Common myeloid progenitor, CD34-positive (primary cell): ENCODE results near the gene BTBD17.

Experiments
- CTCF ChIA-PET: fragments of 350-600 bp; sonication (Branson Sonifier 250); formaldehyde crosslinking; loops from one replicate; lab custom pipeline; 2021; ENCODE audit warnings: antibody characterized with exemption; lab: Charles Lee
- POLR2A ChIA-PET: fragments of 350-600 bp; sonication (Branson Sonifier 250); formaldehyde crosslinking; loops from one replicate; lab custom pipeline; 2021; ENCODE audit warnings: antibody characterized with exemption; lab: Charles Lee
- DNase-seq, 3 donors: peaks; one replicate each; pipeline versions ENCODE4 v3.0.0 to v3.0.0-alpha.2; 2013
- H3K27ac ChIP-seq, 2 experiments: 1 replicate in 1 of 2; 2 replicates in 1 of 2; pipeline ENCODE4 v1.7.0; 2013; ENCODE audit warnings: inconsistent platforms in 2 of 2, low read length in 2 of 2, mild to moderate bottlenecking in 2 of 2, low read depth in 1 of 2, moderate library complexity in 1 of 2; ENCODE audit not compliant: severe bottlenecking in 2 of 2, insufficient read depth in 1 of 2, poor library complexity in 1 of 2
- H3K27me3 ChIP-seq, 5 experiments: replicated peaks in 2 of 5; 1 replicate in 3 of 5; 2 replicates in 2 of 5; pipeline versions ENCODE4 v1.6.1 to v1.7.0; 2013; ENCODE audit warnings: low read length in 4 of 5, mild to moderate bottlenecking in 2 of 5, moderate library complexity in 2 of 5, inconsistent platforms in 1 of 5; ENCODE audit not compliant: insufficient read depth in 5 of 5, control insufficient read depth in 4 of 5
- H3K36me3 ChIP-seq, 4 experiments: 1 replicate in 2 of 4; 2 replicates in 2 of 4; pipeline versions ENCODE4 v1.6.1 to v1.7.0; 2013; ENCODE audit warnings: low read length in 3 of 4, control low read depth in 1 of 4, mild to moderate bottlenecking in 1 of 4; ENCODE audit not compliant: control insufficient read depth in 4 of 4, insufficient read depth in 4 of 4
- H3K4me1 ChIP-seq, 4 experiments: 1 replicate in 3 of 4; 2 replicates in 1 of 4; pipeline versions ENCODE4 v1.6.1 to v1.7.1; 2013; ENCODE audit warnings: low read length in 3 of 4, mild to moderate bottlenecking in 3 of 4, control low read depth in 1 of 4, inconsistent platforms in 1 of 4, moderate library complexity in 1 of 4; ENCODE audit not compliant: control insufficient read depth in 4 of 4, insufficient read depth in 4 of 4; ENCODE audit errors: control extremely low read depth in 1 of 4
- H3K4me3 ChIP-seq, 7 experiments: 1 replicate in 4 of 7; 2 replicates in 3 of 7; pipeline versions ENCODE4 v1.5.1 to v1.7.0; 2013; ENCODE audit warnings: mild to moderate bottlenecking in 7 of 7, low read length in 6 of 7, moderate library complexity in 6 of 7, inconsistent platforms in 2 of 7, low read depth in 2 of 7, control low read depth in 1 of 7; ENCODE audit not compliant: insufficient read depth in 4 of 7, control insufficient read depth in 1 of 7; ENCODE audit errors: extremely low read depth in 1 of 7
- H3K9me3 ChIP-seq, 5 experiments: 1 replicate in 4 of 5; 2 replicates in 1 of 5; pipeline versions ENCODE4 v1.6.1 to v1.7.1; 2013; ENCODE audit warnings: low read length in 4 of 5, mild to moderate bottlenecking in 2 of 5, inconsistent platforms in 1 of 5, low read depth in 1 of 5, moderate library complexity in 1 of 5; ENCODE audit not compliant: control insufficient read depth in 4 of 5, insufficient read depth in 2 of 5; ENCODE audit errors: control extremely low read depth in 1 of 5
- WGBS: methylation state at CpG from one replicate; pipeline ENCODE4 v1.1.5; 2013; ENCODE audit not compliant: insufficient coverage; 5-methylcytosine and 5-hydroxymethylcytosine counted together

The BTBD17 gene

DNA sequence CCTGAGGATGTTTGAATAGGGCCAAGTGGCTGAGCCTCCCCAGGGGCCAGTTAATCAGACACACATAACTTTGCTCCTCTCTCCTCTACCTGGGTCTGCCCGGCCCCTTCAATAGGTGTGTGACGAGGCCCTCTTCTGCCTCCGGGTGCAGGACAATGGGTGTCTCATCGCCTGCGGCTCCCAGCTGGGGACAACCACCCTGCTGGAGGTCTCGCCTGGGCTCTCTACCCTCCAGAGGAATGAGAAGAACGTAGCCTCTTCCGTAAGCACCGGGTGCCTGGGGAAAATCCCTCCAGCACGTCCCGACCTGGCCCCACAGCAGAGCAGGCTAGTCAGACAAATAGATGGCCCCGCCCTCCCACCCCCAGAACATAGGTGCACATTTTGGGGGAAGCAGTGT lies 51.8 kb downstream of the BTBD17 start:
- peaks cover 0 to 32% (median 19%) of the 10 kb centered on the region in 4 experiments for H3K4me1 ChIP-seq
- DNase-seq, result no peak
- CTCF ChIA-PET, result interaction anchor here (0.7 to 9.3 kb wide), 2 partner anchors 45 to 197 kb away, joined by 4 to 185 read pairs; partner anchors contain the start of gene BTBD17

DNA sequence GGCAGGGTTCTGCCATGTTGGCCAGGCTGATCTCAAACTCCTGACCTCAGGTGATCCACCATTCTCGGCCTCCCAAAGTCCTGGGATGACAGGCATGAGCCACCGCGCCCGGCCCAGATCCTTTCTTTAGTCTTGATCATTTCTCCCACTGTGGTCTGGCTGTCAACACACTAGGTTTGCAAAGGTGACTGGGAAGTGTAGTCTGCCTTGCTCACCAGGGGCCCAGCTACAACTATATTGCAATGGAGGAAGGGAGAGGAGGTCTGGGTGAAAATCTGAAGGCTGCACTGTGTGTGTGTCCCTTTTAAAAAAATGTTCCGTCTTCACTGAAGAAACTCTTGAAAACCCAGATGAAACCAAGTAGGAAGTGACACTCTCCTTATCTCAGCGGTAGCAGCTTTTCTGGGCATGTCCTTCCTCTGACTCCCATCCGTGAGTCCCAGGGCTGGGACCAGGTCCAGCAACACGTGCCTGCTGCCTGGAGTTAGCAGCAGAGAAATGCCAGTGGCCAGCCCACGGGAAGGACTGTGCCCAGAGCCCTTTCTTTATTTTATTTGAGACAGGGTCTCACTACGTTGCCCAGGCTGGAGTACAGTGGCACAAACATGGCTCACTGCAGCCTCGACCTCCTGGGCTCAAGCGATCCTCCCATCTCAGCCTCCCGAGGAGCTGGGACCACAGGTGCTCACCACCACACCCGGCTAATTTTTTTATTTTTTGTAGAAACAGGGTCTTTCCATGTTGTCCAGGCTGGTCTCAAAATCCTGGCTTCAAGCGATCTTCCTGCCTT lies 53.5 kb downstream of the BTBD17 start:
- POLR2A ChIA-PET, result no interaction called here

More for the DNA sequence above, 51.8 kb downstream of the BTBD17 start:
- Histone ChIP-seq H3K36me3 (no peaks in the 10 kb centered on the region), H3K4me3 (no peak overlapping the region), H3K9me3 (peaks cover 0 to 10% (median 5%) of the 10 kb centered on the region in 5 experiments), H3K27ac (no peak overlapping the region), H3K27me3 (no peaks in the 10 kb centered on the region)
- WGBS, result 90% methylated on average over 11 of the region's 12 CpGs
- POLR2A ChIA-PET, result no interaction called here

More for the DNA sequence above, 53.5 kb downstream of the BTBD17 start:
- DNase-seq, result peak; percentile 86 to 95 (median 90)
- Histone ChIP-seq H3K4me3 (peak overlapping the region in 1 of 7 experiments; percentile 5), H3K27ac (peak overlapping the region in 1 of 2 experiments; percentile 19), H3K9me3 (peaks cover 0 to 10% (median 8%) of the 10 kb centered on the region in 5 experiments), H3K36me3 (no peaks in the 10 kb centered on the region), H3K27me3 (no peaks in the 10 kb centered on the region), H3K4me1 (peaks cover 0 to 32% (median 19%) of the 10 kb centered on the region in 4 experiments)
- CTCF ChIA-PET, result interaction anchor here (1.1 to 9.3 kb wide), 5 partner anchors 8 to 47 kb away, joined by 3 to 185 read pairs (median 3); partner anchors contain the start of gene BTBD17
- WGBS, result 41% methylated on average over 11 of the region's 15 CpGs
